PC-3 (cell line): Measurements from ENCODE around the gene KCTD5.

Experiments
- EZH2 ChIP-seq: fragments of 300-600 bp; sonication (generic); IDR thresholded peaks from one replicate; pipeline ENCODE4 v1.6.1; 2017; ENCODE audit warnings: antibody characterized with exemption, mild to moderate bottlenecking, low read length; ENCODE audit not compliant: unreplicated experiment
- EZH2phosphoT487 ChIP-seq: fragments of 300-600 bp; sonication (generic); IDR thresholded peaks from 2 replicates; pipeline ENCODE4 v1.6.1; 2018; ENCODE audit warnings: mild to moderate bottlenecking, antibody characterized with exemption, low read length, borderline replicate concordance
- TF ChIP-seq, protein P1 (sequence below): fragments of 300-600 bp; sonication (generic); conservative IDR thresholded peaks from 2 replicates; pipeline ENCODE4 v1.5.1; 2017; ENCODE audit warnings: antibody characterized with exemption, low read depth, mild to moderate bottlenecking, low read length

- no peak for TF ChIP-seq EZH2
- TF ChIP-seq, protein P1, sequence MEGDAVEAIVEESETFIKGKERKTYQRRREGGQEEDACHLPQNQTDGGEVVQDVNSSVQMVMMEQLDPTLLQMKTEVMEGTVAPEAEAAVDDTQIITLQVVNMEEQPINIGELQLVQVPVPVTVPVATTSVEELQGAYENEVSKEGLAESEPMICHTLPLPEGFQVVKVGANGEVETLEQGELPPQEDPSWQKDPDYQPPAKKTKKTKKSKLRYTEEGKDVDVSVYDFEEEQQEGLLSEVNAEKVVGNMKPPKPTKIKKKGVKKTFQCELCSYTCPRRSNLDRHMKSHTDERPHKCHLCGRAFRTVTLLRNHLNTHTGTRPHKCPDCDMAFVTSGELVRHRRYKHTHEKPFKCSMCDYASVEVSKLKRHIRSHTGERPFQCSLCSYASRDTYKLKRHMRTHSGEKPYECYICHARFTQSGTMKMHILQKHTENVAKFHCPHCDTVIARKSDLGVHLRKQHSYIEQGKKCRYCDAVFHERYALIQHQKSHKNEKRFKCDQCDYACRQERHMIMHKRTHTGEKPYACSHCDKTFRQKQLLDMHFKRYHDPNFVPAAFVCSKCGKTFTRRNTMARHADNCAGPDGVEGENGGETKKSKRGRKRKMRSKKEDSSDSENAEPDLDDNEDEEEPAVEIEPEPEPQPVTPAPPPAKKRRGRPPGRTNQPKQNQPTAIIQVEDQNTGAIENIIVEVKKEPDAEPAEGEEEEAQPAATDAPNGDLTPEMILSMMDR, result no peak
- TF ChIP-seq EZH2phosphoT487, result no peak
Observed at GRCh38 chr16:2734844-2735515, 52.7 kb downstream of the KCTD5 start.
